ENCODE measurements around the gene PTPRR. TPM values are rescaled to one million over a fixed set of nuclear protein-coding genes. Genes with fewer than 3 reads are reported as not detected.

The PTPRR gene
- total and polyA plus RNA-seq, 4 donors = 6.2 to 32.7 (median 17.5) TPM

GRCh38 chr12:70880744-70881143 lies 39.8 kb downstream of the PTPRR start:
- no peaks in the 10 kb centered on the region for H3K27me3 ChIP-seq (ENCODE audit: control insufficient read depth, insufficient read depth, low read length)
- no peaks in the 10 kb centered on the region for H3K9me3 ChIP-seq (ENCODE audit: control insufficient read depth, insufficient read depth, low read length)
- DNase-seq (ENCODE audit: low read depth in 4 of 6, low spot score in 6 of 6) = no peak
- H3K4me3 ChIP-seq (ENCODE audit: low read depth, low read length) = no peak overlapping the region
- H3K36me3 ChIP-seq (ENCODE audit: control insufficient read depth, insufficient read depth, low read length) = no peaks in the 10 kb centered on the region
- WGBS (ENCODE audit: insufficient coverage) = no CpG with 5 or more reads among the region's 1 CpG
- no peak overlapping the region for H3K27ac ChIP-seq (ENCODE audit: low read depth, low read length)
- no peaks in the 10 kb centered on the region for H3K4me1 ChIP-seq (ENCODE audit: control insufficient read depth, insufficient read depth, low read length)

DNA sequence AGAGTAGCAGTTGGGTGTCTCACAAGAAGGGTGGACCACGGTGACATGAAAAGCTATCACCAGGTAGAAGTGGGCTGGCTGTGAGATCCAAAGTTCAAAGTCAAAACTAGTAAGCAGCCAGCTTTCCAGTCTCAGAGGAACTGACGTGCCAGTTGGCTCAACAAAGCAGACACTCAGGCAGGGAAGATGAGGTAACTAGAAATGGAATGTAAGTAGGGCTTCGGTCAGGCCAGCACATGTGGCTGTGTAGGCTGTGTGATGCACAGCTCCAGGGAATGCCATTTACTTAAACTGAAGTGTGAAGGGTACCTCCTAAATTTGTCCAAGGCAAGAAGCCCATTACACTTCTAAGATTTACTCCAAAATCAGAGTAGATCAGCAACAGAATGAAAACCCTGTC lies 43.6 kb downstream of the PTPRR start:
- Histone ChIP-seq H3K36me3 (ENCODE audit: control insufficient read depth, insufficient read depth, low read length) (no peaks in the 10 kb centered on the region), H3K4me1 (ENCODE audit: control insufficient read depth, insufficient read depth, low read length) (no peaks in the 10 kb centered on the region), H3K27me3 (ENCODE audit: control insufficient read depth, insufficient read depth, low read length) (no peaks in the 10 kb centered on the region), H3K27ac (ENCODE audit: low read depth, low read length) (no peak overlapping the region), H3K9me3 (ENCODE audit: control insufficient read depth, insufficient read depth, low read length) (no peaks in the 10 kb centered on the region), H3K4me3 (ENCODE audit: low read depth, low read length) (no peak overlapping the region)
- DNase-seq (ENCODE audit: low read depth in 4 of 6, low spot score in 6 of 6) = no peak
- 87% methylated on average over 3 of the region's 3 CpGs for WGBS (ENCODE audit: insufficient coverage)

DNA sequence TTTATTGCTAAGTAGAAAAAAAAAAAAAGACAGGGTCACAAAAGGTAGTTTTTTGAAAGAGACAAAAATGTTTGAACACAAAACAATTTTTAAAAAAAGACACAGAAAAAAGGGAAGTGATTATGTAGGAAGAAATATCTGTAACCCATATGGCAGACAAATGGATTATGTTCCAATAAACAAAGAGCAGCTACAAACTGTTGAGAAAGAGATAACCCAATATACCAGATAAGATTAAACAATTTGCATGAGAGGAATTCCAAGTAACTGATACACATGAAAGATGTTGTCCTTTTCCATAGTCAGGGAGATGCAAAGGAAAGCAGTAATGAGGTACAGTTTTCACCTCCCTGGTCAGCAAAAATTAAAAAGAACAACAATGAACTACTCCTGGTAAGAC lies 44.9 kb downstream of the PTPRR start:
- no peak overlapping the region for H3K4me3 ChIP-seq (ENCODE audit: low read depth, low read length)
- no peak for DNase-seq (ENCODE audit: low read depth in 4 of 6, low spot score in 6 of 6)

GRCh38 chr12:70854881-70855568 lies 65.5 kb downstream of the PTPRR start:
- no peaks in the 10 kb centered on the region for H3K4me1 ChIP-seq (ENCODE audit: control insufficient read depth, insufficient read depth, low read length)
- H3K27me3 ChIP-seq (ENCODE audit: control insufficient read depth, insufficient read depth, low read length) = no peaks in the 10 kb centered on the region
- H3K36me3 ChIP-seq (ENCODE audit: control insufficient read depth, insufficient read depth, low read length) = no peaks in the 10 kb centered on the region
- WGBS (ENCODE audit: insufficient coverage) = 90% methylated on average over 2 of the region's 3 CpGs
- no peak overlapping the region for H3K27ac ChIP-seq (ENCODE audit: low read depth, low read length)
- peak in 1 of 6 donors; percentile 31 for DNase-seq (ENCODE audit: low read depth in 4 of 6, low spot score in 6 of 6)
- H3K4me3 ChIP-seq (ENCODE audit: low read depth, low read length) = no peak overlapping the region
- H3K9me3 ChIP-seq (ENCODE audit: control insufficient read depth, insufficient read depth, low read length) = no peaks in the 10 kb centered on the region

More for the DNA sequence above, 44.9 kb downstream of the PTPRR start:
- no peaks in the 10 kb centered on the region for H3K9me3 ChIP-seq (ENCODE audit: control insufficient read depth, insufficient read depth, low read length)
- no peaks in the 10 kb centered on the region for H3K27me3 ChIP-seq (ENCODE audit: control insufficient read depth, insufficient read depth, low read length)
- no peak overlapping the region for H3K27ac ChIP-seq (ENCODE audit: low read depth, low read length)
- no peaks in the 10 kb centered on the region for H3K4me1 ChIP-seq (ENCODE audit: control insufficient read depth, insufficient read depth, low read length)
- H3K36me3 ChIP-seq (ENCODE audit: control insufficient read depth, insufficient read depth, low read length) = no peaks in the 10 kb centered on the region

GRCh38 chr12:70854138-70854537 lies 66.4 kb downstream of the PTPRR start:
- 56% methylated on average over 3 of the region's 3 CpGs for WGBS (ENCODE audit: insufficient coverage)
- no peaks in the 10 kb centered on the region for H3K4me1 ChIP-seq (ENCODE audit: control insufficient read depth, insufficient read depth, low read length)
- no peaks in the 10 kb centered on the region for H3K9me3 ChIP-seq (ENCODE audit: control insufficient read depth, insufficient read depth, low read length)
- no peak overlapping the region for H3K4me3 ChIP-seq (ENCODE audit: low read depth, low read length)
- no peaks in the 10 kb centered on the region for H3K36me3 ChIP-seq (ENCODE audit: control insufficient read depth, insufficient read depth, low read length)
- no peak for DNase-seq (ENCODE audit: low read depth in 4 of 6, low spot score in 6 of 6)
- no peaks in the 10 kb centered on the region for H3K27me3 ChIP-seq (ENCODE audit: control insufficient read depth, insufficient read depth, low read length)
- no peak overlapping the region for H3K27ac ChIP-seq (ENCODE audit: low read depth, low read length)

DNA sequence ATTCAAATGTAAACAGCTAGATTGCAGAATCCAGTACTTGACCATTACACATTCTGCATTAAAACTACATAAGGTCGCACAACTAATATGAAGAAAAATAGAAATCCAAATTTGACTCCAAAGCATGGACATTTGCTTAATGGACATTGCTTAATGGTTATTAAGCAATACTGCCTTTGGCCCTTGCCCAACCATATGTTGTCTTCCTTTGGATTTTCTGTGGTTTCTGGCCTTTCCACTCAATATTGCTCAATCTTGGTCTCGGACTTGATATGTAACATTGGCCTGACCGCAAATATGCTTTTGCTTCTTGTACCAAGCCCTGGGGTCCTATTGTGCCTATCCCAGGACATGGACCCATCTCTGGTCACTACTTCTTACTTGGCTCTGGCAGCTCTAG lies 67.2 kb downstream of the PTPRR start:
- DNase-seq (ENCODE audit: low read depth in 4 of 6, low spot score in 6 of 6) = no peak
- WGBS (ENCODE audit: insufficient coverage) = 81% methylated on average over 2 of the region's 3 CpGs
- Histone ChIP-seq H3K27me3 (ENCODE audit: control insufficient read depth, insufficient read depth, low read length) (no peaks in the 10 kb centered on the region), H3K27ac (ENCODE audit: low read depth, low read length) (no peak overlapping the region), H3K4me1 (ENCODE audit: control insufficient read depth, insufficient read depth, low read length) (no peaks in the 10 kb centered on the region), H3K36me3 (ENCODE audit: control insufficient read depth, insufficient read depth, low read length) (no peaks in the 10 kb centered on the region), H3K4me3 (ENCODE audit: low read depth, low read length) (no peak overlapping the region), H3K9me3 (ENCODE audit: control insufficient read depth, insufficient read depth, low read length) (no peaks in the 10 kb centered on the region)

GRCh38 chr12:70852416-70853150 lies 68.0 kb downstream of the PTPRR start:
- H3K27ac ChIP-seq (ENCODE audit: low read depth, low read length) = no peak overlapping the region
- no peak overlapping the region for H3K4me3 ChIP-seq (ENCODE audit: low read depth, low read length)
- no peaks in the 10 kb centered on the region for H3K27me3 ChIP-seq (ENCODE audit: control insufficient read depth, insufficient read depth, low read length)
- no peaks in the 10 kb centered on the region for H3K36me3 ChIP-seq (ENCODE audit: control insufficient read depth, insufficient read depth, low read length)
- H3K4me1 ChIP-seq (ENCODE audit: control insufficient read depth, insufficient read depth, low read length) = no peaks in the 10 kb centered on the region
- 64% methylated on average over 2 of the region's 7 CpGs for WGBS (ENCODE audit: insufficient coverage)
- H3K9me3 ChIP-seq (ENCODE audit: control insufficient read depth, insufficient read depth, low read length) = no peaks in the 10 kb centered on the region
- DNase-seq (ENCODE audit: low read depth in 4 of 6, low spot score in 6 of 6) = peak in 4 of 6 donors; percentile 8 to 88 (median 24)

DNA sequence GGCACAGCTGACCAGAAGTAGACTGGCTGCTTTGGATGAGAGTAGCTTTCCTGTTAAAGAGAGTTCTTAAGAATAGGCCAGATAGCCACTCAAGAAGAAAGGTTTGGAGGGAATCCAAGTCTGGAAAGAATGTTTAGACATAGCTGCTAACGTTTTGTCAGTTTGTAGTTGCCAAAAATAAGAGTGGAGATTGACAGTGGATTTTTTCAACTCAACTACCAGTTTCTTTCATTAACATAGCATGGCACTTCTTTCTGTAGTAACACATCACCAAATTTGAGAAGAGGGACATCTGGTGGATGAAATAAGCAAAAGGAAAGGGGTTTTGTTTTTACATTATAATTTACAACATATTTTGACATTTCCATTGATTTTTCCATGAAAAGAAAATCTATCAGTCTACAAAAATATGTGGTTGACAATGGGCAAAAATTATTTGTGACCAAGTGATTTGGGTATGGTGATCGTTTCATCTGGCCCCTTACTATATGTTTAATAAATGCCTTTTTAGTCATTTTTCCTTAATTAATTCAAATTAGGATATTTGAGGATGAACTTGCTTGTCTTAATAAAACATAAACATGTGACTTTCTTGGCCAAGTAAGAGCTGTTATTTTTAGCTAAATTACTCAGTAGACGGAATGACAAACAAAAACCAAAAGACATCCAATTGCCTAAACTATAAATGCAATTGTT lies 71.1 kb downstream of the PTPRR start:
- Histone ChIP-seq H3K36me3 (ENCODE audit: control insufficient read depth, insufficient read depth, low read length) (no peaks in the 10 kb centered on the region), H3K4me1 (ENCODE audit: control insufficient read depth, insufficient read depth, low read length) (no peaks in the 10 kb centered on the region), H3K4me3 (ENCODE audit: low read depth, low read length) (no peak overlapping the region), H3K27ac (ENCODE audit: low read depth, low read length) (no peak overlapping the region), H3K9me3 (ENCODE audit: control insufficient read depth, insufficient read depth, low read length) (no peaks in the 10 kb centered on the region), H3K27me3 (ENCODE audit: control insufficient read depth, insufficient read depth, low read length) (no peaks in the 10 kb centered on the region)
- peak in 1 of 6 donors; percentile 85 for DNase-seq (ENCODE audit: low read depth in 4 of 6, low spot score in 6 of 6)
- no CpG with 5 or more reads among the region's 3 CpGs for WGBS (ENCODE audit: insufficient coverage)

DNA sequence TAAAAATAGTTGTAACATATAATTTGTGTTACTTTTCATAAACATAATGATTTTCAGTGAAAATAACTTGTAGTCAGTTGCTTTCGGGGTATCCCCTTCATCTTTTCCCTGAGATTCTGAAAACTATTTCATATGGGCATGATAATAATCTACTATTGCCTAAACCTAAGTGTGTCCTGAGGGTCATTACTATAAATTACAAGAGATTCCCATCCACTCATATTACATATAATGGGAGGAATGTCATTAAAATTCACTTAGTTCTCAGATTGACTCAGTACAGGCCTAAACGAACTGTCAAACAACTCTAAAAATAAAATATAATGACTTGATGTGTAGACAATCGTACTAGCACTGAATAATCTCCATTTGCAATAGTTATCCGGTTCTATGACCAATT lies 72.7 kb downstream of the PTPRR start:
- Histone ChIP-seq H3K27ac (ENCODE audit: low read depth, low read length) (no peak overlapping the region), H3K9me3 (ENCODE audit: control insufficient read depth, insufficient read depth, low read length) (no peaks in the 10 kb centered on the region), H3K4me3 (ENCODE audit: low read depth, low read length) (no peak overlapping the region), H3K36me3 (ENCODE audit: control insufficient read depth, insufficient read depth, low read length) (no peaks in the 10 kb centered on the region), H3K27me3 (ENCODE audit: control insufficient read depth, insufficient read depth, low read length) (no peaks in the 10 kb centered on the region), H3K4me1 (ENCODE audit: control insufficient read depth, insufficient read depth, low read length) (no peaks in the 10 kb centered on the region)
- no peak for DNase-seq (ENCODE audit: low read depth in 4 of 6, low spot score in 6 of 6)
- WGBS (ENCODE audit: insufficient coverage) = no CpG with 5 or more reads among the region's 4 CpGs
